Activated naive CD4-positive, alpha-beta T cell treated with anti-CD3 and anti-CD28 coated beads, Interleukin-2, amount 50 U/mL, for 24 hours (primary cell): Measurements from ENCODE around the gene RFC4.

ENCODE experiments used
- H3K27ac Mint-ChIP-seq: one replicate; pipeline ENCODE4 v1.8.0; 2021; ENCODE audit warnings: mild to moderate bottlenecking, mixed read lengths
- H3K27me3 Mint-ChIP-seq: one replicate; pipeline ENCODE4 v1.8.0; 2021; ENCODE audit warnings: mixed read lengths
- H3K36me3 Mint-ChIP-seq: one replicate; pipeline ENCODE4 v1.8.0; 2021; ENCODE audit warnings: mixed read lengths
- H3K4me1 Mint-ChIP-seq: one replicate; pipeline ENCODE4 v1.8.0; 2021; ENCODE audit warnings: mixed read lengths
- H3K4me3 Mint-ChIP-seq: one replicate; pipeline ENCODE4 v1.8.0; 2021; ENCODE audit warnings: mild to moderate bottlenecking, mixed read lengths
- H3K9me3 Mint-ChIP-seq: one replicate; pipeline ENCODE4 v1.8.0; 2021; ENCODE audit warnings: mixed read lengths

Gene RFC4

GRCh38 chr3:186751480-186751879, 54.8 kb downstream of the RFC4 start:
- no peak overlapping the region for H3K4me3 Mint-ChIP-seq
- no peaks in the 10 kb centered on the region for H3K36me3 Mint-ChIP-seq
- H3K27ac Mint-ChIP-seq = no peak overlapping the region
- peaks cover 8% of the 10 kb centered on the region for H3K4me1 Mint-ChIP-seq
- no peaks in the 10 kb centered on the region for H3K27me3 Mint-ChIP-seq
- H3K9me3 Mint-ChIP-seq = no peaks in the 10 kb centered on the region

GRCh38 chr3:186750316-186750715, 56.0 kb downstream of the RFC4 start:
- Mint-ChIP-seq H3K36me3 (no peaks in the 10 kb centered on the region), H3K27ac (no peak overlapping the region), H3K27me3 (no peaks in the 10 kb centered on the region), H3K4me3 (no peak overlapping the region), H3K4me1 (peaks cover 12% of the 10 kb centered on the region), H3K9me3 (no peaks in the 10 kb centered on the region)

GRCh38 chr3:186746008-186746407, 60.3 kb downstream of the RFC4 start:
- Mint-ChIP-seq H3K27ac (no peak overlapping the region), H3K4me1 (peaks cover 4% of the 10 kb centered on the region), H3K4me3 (no peak overlapping the region), H3K9me3 (no peaks in the 10 kb centered on the region), H3K36me3 (no peaks in the 10 kb centered on the region), H3K27me3 (no peaks in the 10 kb centered on the region)

GRCh38 chr3:186743666-186744065, 62.6 kb downstream of the RFC4 start:
- peaks cover 2% of the 10 kb centered on the region for H3K36me3 Mint-ChIP-seq
- no peak overlapping the region for H3K4me3 Mint-ChIP-seq
- no peaks in the 10 kb centered on the region for H3K9me3 Mint-ChIP-seq
- H3K27ac Mint-ChIP-seq = no peak overlapping the region
- H3K4me1 Mint-ChIP-seq = peaks cover 4% of the 10 kb centered on the region
- H3K27me3 Mint-ChIP-seq = no peaks in the 10 kb centered on the region

- peaks cover 4% of the 10 kb centered on the region for H3K4me1 Mint-ChIP-seq
- no peaks in the 10 kb centered on the region for H3K27me3 Mint-ChIP-seq
- no peaks in the 10 kb centered on the region for H3K9me3 Mint-ChIP-seq
- no peak overlapping the region for H3K27ac Mint-ChIP-seq
- H3K36me3 Mint-ChIP-seq = peaks cover 2% of the 10 kb centered on the region
- no peak overlapping the region for H3K4me3 Mint-ChIP-seq
Measured at GRCh38 chr3:186742618-186743380, 63.5 kb downstream of the RFC4 start.
